ENCODE data around the gene ITSN2.
A peak's percentile ranks its signal among the peaks of the same experiment; 100 is the strongest.

ITSN2 gene

DNA sequence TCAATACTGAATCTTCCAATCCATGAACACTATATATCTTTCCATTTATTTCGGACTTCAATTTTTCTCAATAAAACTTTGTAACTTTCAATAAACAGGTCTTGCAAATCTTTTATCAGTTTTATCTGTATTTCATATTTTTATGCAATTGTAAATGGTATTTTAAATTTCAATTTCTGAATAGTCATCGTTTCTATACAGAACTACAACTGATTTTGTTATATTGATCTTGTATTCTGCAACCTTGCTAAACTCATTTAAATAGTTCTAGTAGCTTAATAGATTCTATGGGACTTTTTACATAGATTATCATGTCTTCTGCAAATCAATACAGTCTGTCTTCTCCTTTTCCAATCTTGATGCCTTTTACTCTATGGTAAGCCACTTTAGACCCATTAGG is 95.1 kb downstream of the ITSN2 start:
- DNase-seq (ENCODE audit: low spot score), result no peak

DNA sequence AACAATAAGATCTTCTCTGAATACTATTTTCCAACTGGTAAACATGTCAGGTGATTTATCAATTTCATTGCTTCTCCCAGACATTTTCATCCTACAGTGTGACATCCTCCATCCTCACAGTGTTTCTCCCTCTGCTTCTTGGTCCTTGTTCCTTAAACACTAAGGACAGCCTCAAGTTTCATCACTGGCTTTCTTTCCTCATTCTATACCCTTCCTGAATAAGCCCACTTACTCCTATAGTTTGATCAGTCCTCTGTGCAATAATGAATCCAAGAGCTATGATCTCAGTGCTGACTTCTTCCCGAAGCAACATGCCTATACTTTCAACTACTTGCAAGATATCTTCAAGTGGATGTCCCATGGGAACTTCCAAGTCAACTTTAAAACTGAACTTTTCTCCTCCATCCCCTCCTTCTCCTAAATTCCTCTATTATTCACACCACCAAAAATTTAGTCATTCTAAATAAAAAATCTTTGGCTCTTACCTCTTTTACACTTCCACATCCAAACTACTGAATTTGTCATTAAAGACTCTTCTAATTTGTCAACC is 97.8 kb downstream of the ITSN2 start:
- peak; percentile 24 for DNase-seq (ENCODE audit: low spot score)

DNA sequence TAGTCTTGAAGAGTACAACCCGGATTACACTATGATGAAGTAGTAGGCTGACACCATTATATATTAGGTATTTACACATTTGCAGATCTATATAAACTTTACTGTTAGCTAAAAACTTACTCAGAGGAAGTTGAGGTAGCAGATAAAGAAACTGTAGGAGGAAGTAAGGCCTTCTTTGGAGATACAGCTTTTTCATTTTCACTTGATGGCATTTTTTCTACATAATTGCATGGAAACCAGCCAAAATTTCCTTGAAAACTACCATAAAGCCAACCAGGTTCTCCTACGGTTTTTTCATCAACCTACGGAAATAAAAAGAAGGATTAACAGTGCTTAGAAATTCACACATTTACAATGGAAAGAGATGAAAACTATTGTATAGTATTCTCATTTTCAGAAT is 98.9 kb downstream of the ITSN2 start:
- no peak for DNase-seq (ENCODE audit: low spot score)

DNA sequence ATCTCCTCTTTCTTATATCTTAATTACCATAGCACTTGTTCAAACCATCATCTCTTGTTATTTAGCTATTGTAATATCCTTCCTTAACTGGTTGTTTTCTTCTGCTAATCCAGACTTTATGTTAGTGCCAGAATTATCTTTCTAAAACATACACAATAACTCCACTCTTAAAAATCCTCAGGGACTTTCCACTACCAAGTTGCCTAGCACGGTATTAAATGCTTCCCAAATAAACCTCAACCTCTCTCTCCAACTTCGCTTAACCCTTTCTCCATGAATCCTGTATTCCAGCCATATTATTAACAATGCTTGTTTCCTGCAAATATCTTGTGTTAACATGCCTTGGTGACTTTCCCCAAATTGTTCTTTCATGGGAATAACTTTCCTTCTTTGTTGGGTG is 101.0 kb downstream of the ITSN2 start:
- DNase-seq (ENCODE audit: low spot score), result no peak

DNA sequence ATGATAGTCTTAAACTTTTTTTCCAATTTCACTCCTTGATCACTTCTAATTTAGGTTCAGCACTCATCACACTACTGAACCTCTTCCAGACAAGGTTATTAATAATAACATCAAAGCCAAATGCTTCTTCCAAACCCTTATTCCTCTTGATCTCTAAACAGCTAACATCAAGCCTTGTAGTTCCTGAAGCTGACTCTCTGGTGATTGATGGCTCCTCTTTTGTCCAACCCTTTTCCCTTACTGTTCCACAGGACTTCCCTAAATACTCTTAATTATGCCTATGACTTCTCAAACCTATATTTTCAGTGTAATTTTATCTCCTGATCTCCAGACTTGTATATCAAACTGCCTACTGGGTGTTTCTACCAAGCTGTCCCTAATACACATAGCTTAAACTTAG is 101.6 kb downstream of the ITSN2 start:
- DNase-seq (ENCODE audit: low spot score), result no peak

DNA sequence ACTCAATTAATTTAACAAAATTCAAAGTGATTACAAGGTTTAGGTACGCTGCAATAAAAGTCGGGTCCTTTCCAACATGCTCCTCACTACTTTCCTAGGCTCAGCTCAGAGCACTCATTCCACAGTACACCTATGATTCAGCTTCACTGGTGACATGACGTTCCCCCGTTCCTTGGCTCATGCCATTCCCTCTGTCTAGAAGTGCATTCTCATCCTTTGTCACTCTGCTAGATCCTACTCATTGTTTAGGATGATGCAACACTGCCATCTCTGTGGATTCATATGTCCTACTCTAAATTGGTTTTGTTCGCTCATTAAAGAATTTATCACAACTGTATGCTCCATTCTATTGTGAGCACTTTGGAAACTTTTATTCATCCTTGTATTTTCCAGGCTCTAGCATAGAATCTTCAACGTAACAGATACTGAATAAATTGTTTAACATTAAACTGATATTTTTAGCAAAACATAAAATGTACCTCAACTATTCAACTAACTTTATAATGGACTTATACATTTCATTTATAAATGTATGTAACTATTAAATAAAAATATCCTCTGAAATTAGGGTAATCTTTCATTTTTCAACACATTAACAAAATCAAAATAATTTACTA is 106.9 kb downstream of the ITSN2 start:
- DNase-seq (ENCODE audit: low spot score), result peak; percentile 18

DNA sequence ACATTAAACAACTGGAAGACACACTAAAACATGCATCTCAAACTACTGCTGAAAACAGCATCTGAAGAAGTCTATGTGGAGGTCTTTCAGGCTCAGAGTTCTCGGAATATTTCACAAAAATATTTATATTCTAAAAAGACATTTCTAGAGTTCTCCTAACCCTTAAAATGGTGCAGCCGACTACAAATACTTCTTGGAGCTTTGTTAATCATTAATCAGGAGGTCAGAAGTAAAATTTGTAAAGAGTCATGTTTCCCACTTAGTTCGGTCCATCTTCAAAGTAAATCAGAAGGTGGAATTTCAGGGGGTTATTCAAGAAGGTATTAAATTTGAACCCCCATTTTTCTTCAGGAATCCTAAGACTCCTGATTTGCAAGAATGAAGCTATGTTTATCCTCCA is 112.7 kb downstream of the ITSN2 start:
- DNase-seq (ENCODE audit: low spot score), result no peak

DNA sequence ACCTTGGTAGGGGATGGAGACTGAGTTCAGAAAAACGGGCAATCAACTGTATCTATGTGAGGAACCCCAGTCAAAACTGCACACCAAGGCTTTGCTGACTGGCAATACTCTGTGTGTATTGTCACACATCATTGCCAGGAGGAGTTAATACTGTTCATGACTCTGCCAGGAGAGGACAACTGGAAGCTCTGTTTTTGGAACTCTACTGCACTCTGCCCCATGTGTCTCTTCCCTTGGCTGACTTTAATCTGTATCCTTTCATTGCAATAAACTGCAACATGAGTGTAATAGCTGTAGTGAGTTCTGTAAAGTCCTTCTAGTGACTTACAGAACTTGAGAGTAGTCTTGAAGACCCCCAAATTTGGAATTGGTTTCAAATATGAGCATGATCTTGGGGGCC is 113.2 kb downstream of the ITSN2 start:
- no peak for DNase-seq (ENCODE audit: low spot score)

DNA sequence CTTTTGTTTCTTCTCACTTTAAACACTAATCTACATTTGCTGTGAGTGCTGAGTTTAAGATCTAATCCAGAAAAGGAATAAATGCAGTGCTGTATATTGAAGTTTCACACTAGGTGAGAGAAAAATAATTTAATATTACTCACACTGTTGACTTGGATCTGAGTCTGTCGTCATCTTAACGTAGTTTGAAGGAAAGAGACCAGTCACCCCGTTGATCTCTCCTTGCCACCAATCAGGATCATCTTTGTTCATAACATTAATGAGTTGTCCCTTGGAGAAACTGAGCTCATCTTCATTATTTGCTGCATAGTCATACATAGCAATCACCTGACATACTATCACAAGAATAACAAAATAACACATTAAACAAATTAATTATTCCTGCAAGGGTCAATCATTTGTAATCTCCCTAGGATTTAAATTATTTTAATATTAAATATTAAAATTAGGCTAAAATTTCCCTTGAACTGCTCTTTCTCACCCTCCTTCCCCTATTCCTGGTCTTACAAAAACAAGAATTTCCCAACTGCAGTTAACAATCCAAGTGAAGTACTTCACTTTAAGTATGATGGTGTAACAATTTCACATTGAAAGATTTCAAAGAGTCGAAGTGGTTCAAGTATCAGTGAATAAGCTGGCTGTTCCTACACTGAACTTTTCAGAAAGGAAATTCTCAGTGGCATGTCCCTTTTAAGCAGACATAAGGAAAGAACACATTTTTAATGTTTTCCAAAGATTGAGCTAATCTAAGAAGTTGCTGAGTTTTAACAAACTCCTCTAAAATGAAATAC is 114.2 kb downstream of the ITSN2 start:
- DNase-seq (ENCODE audit: low spot score), result no peak

DNA sequence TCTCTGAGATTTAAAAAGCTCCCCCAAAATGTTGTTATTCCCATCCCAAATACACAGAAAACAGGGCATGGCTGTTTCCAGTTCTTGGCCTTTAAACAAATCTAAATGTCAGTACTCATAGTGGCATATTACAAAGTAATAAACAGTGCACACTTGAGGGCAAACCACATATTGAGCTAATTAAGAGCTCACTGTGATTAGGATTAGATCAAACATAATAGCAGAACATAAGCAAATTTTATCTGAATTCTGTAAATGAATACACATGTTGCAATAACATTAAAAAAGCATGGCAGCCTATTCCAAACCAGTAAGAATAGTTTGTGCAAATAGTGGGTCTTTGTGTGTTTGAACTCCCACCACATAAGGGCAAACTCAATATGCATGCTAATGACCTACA is 118.8 kb downstream of the ITSN2 start:
- DNase-seq (ENCODE audit: low spot score), result no peak

DNA sequence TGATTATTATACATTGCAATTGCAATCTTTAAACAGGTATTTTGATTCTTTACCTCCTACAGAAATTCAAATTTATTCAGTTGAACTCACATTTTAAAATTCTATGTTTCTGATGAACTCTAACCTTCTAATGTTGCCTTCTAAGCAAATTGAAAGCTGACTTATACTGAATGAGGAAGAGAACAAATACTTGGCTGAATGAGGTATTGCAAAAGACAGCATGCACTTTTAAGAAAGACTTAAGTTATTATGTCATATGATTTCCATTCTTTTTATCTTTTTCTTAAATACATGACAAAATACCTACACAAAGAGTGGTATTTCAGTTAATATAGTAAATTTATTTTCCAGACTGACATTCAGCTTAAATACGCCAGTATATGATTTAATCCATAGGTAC is 120.8 kb downstream of the ITSN2 start:
- DNase-seq (ENCODE audit: low spot score), result no peak

DNA sequence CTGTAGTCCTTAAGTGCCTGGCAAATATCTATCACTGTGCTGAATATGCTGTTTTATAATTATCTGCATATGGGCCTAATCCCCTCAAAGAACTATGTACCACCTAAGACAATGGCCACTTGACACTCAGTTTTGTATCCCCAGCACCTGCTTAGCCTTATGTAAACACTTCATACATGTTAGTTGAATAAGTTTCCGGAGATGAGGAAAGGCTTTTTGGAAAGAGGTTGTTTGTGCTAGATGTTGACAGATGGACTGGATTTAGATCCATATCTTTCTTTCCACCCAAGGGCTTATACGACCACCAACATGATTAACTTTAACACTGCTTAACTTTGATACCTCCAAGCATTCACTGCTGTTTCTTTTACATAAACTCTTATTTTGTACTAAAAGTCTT is 122.2 kb downstream of the ITSN2 start:
- DNase-seq (ENCODE audit: low spot score), result no peak

DNA sequence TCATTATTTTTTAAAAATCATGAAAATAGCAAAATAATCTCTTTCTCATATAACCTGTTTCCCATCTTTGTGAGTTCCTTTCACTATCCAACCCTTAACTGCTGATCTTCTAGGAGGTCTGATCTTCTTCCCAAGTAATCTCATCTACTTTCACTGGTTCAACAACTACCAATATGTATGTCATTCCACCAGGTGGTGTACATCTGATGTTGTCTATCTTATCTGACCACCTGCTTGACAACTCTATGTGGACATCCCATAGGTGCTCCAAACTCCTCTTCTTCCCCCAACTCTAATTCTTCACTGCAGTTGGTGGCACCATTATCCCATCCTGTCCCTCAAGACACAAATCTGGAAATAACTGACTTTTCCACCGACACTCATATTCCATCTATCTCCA is 123.0 kb downstream of the ITSN2 start:
- no peak for DNase-seq (ENCODE audit: low spot score)

DNA sequence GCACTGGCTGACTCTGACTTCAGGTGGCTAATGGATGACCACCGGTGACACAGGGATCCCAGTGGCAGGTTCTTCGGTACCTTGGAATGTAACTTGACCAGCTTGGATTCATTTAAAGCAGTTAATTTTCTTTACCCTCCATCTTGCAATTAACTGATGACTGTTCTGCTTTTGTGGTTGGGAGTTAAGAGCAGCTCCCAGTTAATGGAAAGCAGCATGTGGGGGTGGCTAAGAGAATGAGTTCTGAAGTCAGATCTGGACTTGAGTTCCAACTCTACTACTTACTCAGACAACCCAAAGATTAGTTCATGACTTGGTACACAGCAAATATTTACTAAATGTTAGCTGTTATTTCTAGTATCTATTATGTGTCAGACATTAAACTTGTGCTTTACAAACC is 127.0 kb downstream of the ITSN2 start:
- DNase-seq (ENCODE audit: low spot score), result no peak

DNA sequence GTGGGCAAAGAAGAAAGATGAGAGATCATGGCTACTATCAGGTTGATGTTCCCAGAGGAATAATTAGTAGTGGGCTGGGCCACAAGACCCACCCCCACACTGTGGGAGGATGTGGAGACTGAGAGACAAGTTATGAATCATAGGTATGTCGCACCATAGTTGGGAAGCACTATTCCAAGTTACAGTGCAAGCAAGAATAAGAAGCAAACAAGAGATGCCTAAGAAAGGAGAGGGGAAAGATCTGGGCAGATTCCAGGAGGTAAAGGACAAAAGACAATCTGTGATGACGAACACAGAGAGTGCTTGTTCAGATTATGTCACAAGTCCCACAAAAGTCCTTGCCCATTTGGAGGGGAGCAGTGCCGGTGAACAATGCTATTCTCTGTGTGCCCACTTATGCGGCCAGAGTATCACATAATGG is 128.9 kb downstream of the ITSN2 start:
- no peak for DNase-seq (ENCODE audit: low spot score)

DNA sequence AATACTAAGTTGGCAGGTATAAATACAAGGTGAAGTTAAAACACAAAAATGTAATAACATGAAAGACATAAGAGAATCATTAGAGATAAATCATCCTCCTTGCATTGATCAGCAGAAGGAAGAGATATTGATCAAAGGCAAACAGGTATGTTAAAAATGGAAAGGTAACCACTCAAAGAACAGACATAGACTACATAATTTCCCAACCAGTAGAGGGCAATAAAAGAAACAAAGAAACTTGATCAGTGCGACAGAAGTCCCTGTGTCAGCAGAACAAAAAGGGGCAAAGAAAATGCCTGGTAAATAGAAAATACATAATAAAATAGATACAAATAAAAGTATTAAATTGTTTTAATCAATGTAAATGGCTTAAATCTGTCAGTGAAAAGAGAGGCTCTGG is 131.9 kb downstream of the ITSN2 start:
- no peak for DNase-seq (ENCODE audit: low spot score)

DNA sequence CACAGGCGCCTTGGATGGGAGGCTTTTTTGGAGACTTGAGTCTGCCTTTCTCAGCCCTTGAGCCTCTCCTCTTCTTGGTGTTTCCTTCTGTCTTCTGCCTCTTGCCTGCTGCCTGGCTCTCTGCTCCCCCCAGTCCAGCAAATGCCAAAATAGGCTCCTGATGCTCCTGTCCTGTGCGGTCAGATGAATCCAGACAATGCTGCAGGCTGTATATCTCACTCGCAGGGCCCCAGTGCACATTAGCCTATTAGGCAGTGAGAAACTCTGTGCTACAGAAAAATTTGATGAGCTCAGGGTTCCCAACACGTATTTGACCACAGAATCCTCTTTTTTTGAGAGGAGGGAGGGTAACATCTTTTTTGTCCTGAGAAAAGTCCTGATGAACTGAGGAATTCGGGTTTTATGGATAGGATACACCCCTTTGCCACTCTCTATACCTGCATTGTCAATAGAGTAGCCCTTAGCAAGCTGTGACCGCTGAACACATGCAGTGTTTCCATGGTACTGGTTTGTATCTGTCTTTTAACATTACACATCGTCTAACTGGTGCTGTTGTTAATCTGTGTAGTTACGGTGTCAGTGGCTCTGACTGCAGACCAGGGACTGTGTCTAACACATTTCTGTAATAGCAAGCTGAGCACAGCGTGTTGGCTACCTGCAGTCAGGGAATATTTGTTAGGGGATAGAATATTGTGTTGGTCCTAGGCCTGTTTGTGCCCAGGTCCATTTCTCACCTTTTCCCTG is 134.7 kb downstream of the ITSN2 start:
- DNase-seq (ENCODE audit: low spot score), result no peak

DNA sequence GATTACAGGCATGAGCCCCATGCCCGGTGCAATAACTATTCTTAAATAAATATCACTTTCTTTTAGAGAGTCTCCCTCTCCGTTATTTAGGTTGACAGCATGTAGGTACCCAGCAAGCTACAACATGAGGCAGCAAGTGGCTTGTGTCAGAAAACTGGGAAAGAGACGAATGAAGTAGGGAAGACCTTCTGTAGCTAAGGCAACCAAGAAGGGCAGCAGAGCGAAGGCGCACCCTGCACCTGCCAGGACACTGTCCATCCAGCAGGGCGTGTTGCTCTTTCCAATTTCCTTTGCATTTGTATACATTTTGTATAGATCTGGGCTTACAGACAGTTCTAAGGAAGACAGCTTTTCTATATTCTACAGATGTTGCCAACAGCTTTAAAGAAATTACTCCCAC is 137.4 kb downstream of the ITSN2 start:
- DNase-seq (ENCODE audit: low spot score), result no peak

DNA sequence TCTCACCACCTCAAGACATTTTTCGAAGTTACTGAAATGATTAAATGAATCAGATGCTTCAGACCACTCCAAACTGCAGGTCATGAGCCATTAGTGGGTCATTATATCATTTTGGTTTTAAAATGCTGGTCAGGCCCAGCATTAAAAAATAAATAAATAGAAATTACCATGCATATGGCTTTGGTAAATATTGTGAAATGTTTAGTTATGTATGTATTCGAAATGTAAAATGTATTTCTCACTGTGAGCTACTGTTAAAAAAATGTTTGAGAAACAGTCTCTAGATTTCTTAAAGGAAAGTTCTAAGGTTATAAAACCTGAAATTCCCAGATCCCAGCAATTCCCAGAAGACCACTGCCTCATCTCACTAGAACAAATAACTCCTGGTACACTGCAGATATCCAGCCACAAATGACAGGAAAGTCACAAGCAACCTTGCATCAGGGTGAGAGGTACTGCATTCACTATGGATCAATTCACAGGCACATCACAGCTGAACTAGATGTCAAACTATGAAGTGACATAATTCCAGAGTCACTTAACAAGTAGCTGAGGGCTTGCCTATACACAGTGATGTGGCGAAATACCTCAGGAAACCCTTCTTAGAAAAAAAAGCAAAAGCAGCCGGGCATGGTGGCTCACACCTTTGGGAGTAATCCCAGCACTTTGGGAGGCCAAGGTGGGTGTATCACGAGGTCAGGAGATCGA is 138.8 kb downstream of the ITSN2 start:
- DNase-seq (ENCODE audit: low spot score), result no peak

DNA sequence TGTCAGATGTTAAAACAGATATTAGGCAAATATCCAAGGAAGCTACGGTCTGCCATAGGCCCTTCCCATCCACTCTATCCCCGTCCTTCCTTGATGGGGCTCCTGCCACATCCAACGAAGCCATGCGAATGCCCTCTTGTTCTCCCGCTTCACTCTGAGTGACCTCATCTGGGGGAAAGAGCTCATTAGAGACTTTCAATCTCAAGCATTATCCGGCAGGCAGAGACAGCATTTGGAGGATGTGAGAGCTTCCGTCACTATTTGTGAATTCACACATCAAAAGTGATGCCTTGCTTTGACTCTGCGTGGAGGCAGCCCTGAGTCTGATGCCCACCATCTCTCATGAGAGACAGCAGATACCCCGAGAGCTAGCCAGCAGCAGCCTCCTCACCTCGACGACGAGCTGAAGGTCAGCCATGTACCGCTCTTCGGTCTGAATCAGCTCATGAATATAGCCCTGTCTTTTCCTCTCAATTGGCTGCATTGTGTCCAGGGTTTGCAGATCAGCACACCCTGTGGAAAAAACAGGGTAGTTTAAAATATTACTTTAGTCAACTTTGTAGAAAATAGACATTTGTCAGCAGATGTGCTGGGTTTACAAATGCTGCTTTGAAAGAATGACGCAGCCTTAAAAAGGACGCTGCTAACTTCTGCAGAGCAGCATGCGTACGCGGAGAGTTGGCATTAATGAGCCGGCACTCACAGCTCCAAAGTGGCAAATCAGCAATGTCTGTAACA is 139.6 kb downstream of the ITSN2 start:
- DNase-seq (ENCODE audit: low spot score), result no peak

DNA sequence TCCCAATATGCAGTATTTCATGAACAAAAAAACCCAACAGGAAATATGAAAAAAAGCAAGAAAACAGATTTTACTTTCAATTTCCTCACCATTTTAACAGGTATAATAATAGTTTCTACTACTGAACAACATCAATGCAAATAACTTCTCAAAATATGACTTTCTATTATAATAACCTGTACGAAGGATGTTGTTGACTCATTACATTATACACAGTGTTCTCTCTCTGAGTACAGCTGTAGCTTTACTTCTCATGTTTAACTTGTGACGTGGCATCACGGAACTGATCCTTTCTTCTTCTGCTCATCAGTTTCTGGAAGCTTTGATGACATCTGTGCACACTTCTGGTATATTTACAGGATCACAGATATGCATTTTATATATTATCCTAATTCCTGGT is 145.5 kb downstream of the ITSN2 start:
- DNase-seq (ENCODE audit: low spot score), result no peak

DNA sequence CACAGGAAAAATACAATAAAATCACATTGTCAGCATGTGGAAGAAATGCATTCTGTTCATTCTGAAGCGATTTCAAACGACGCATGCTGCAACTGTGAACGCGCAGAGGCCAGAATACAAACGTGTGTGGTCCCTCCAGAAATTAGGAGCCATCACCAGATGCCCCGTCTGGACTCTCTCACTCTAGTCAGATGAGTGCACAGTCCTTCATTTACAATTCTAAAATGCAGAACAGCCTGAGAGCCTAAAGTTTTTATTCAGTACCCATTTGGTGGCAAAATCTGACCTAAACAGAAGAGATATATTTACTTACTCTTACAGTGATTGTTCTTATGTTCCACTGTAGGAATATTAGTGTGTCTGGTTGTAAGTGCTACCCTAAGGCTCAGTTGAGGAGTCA is 148.9 kb downstream of the ITSN2 start:
- DNase-seq (ENCODE audit: low spot score), result no peak

Data from GM03348 (cell line).